Immature natural killer cell (primary cell): ENCODE data around the gene ADGRG1. TPM values are rescaled to one million over a fixed set of nuclear protein-coding genes. Genes with fewer than 3 reads are reported as not detected.
A peak's percentile ranks its signal among the peaks of the same experiment; 100 is the strongest.
"Not testable (repeated sequence)": the region's sequence is repeated elsewhere in the genome, so short reads cannot be mapped to it uniquely, and the experiment has no call there.

Experiments
- DNase-seq, 3 donors: peaks; one replicate each; pipeline ENCODE4 v3.0.0; 2022; ENCODE audit warnings: mixed read lengths in 1 of 3
- H3K27ac Mint-ChIP-seq, 6 donors: one replicate each; pipeline ENCODE4 v1.8.0; 2020; ENCODE audit warnings: mixed read lengths in 6 of 6, mild to moderate bottlenecking in 5 of 6, inconsistent platforms in 4 of 6, moderate library complexity in 3 of 6
- H3K27me3 Mint-ChIP-seq, 3 donors: one replicate each; pipeline ENCODE4 v1.8.0; 2020 to 2021; ENCODE audit warnings: low read depth in 3 of 3, mild to moderate bottlenecking in 3 of 3, mixed read lengths in 3 of 3, moderate library complexity in 3 of 3, inconsistent platforms in 1 of 3
- H3K36me3 Mint-ChIP-seq, 3 donors: one replicate each; pipeline ENCODE4 v1.8.0; 2020; ENCODE audit warnings: mixed read lengths in 3 of 3, inconsistent platforms in 2 of 3, mild to moderate bottlenecking in 2 of 3
- H3K4me1 Mint-ChIP-seq, 2 donors: one replicate each; pipeline ENCODE4 v1.8.0; 2020; ENCODE audit warnings: inconsistent platforms in 2 of 2, mild to moderate bottlenecking in 2 of 2, mixed read lengths in 2 of 2, moderate library complexity in 1 of 2
- H3K4me3 Mint-ChIP-seq, 5 donors: one replicate each; pipeline ENCODE4 v1.8.0; 2020; ENCODE audit warnings: mild to moderate bottlenecking in 5 of 5, mixed read lengths in 5 of 5, inconsistent platforms in 3 of 5, moderate library complexity in 3 of 5
- H3K9me3 Mint-ChIP-seq, 6 donors: one replicate each; pipeline ENCODE4 v1.8.0; 2020; ENCODE audit warnings: mild to moderate bottlenecking in 6 of 6, mixed read lengths in 6 of 6, inconsistent platforms in 4 of 6, moderate library complexity in 3 of 6
- polyA plus RNA-seq, 3 donors: library from polyadenylated mRNA; unstranded; fragments of 300-500 nt; fragmentation: Illumina TruSeq; gene quantifications; one replicate each; pipeline ENCODE4 v1.2.3, GENCODE V29; 2021

ADGRG1 gene
- polyA plus RNA-seq, 3 donors from 2014 or later, result 218 to 784 (median 395) TPM

DNA sequence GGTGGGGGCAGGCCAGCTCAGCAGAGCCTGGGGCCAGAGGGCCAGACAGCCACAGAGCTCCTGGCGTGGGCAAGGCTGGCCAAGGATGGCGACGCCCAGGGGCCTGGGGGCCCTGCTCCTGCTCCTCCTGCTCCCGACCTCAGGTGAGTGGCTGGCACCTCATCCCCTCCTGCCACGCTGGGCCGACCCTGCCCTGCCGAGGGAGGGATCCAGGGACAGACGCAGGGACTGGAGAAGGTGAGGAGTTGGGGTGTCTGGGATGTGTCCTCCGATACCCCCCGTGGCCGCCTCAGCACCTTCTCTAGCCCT lies 39.8 kb downstream of the ADGRG1 start, which contains the start of gene ADGRG3:
Gene ADGRG3 (plus strand): TSS at position 44 of the 309 bp plus-strand sequence. CDS start 42 bp downstream, at position 86.
- Mint-ChIP-seq H3K4me1 (peaks cover 58 to 65% of the 10 kb centered on the region in 2 donors), H3K9me3 (no peaks in the 10 kb centered on the region), H3K36me3 (peaks cover 9 to 15% (median 13%) of the 10 kb centered on the region in 3 donors), H3K27me3 (peaks cover 11 to 20% (median 19%) of the 10 kb centered on the region in 3 donors), H3K27ac (peak within 1 kb of the TSS; percentile 92 to 99 (median 97)), H3K4me3 (peak within 1 kb of the TSS; percentile 50 to 73 (median 69))
- no peak for DNase-seq

DNA sequence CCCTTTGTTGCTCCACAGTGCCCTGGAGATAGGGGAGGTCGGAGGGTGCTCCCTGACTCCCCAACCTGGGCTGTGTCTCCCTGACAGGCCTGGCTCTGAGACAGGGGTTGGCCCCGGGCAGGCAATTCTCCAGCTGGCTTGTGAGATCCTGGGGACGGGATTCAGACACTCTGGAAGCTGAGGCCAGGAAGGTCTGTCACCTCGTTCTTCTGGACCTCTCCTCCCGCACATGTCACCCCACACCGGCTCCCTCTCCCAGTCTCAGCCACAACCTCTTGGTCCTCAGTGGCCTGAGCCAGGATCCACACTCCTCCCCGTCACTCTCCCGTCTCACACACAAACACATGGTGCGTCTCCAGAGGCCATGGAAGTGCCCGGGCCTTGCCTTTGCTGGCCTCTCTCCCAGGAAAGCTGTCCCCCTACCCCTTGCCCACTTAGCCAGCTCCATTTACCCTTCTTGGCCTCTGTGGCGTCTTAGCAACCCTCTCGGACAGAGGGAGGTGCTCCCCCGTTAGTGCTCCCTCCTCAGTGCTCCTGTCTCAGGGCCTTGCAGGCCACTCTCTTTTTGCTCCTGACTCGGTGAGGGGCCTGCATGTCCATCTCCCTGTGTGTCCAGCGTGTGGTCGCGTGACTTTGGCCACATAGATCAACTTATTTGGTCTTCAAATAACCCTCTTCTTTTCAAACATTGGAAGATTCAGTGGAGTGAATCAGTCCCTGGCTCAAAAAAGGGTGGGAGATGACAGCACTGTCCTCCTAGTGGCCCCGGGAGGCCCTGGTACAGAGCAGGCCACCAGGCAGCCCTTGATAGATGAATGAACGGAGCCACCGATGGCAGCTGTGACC lies 40.4 kb downstream of the ADGRG1 start:
- Mint-ChIP-seq H3K27me3 (peaks cover 11 to 20% (median 19%) of the 10 kb centered on the region in 3 donors), H3K4me1 (peaks cover 56 to 65% of the 10 kb centered on the region in 2 donors), H3K27ac (peak overlapping the region; percentile 92 to 99 (median 97)), H3K4me3 (peak overlapping the region; percentile 50 to 73 (median 69)), H3K36me3 (peaks cover 9 to 15% (median 13%) of the 10 kb centered on the region in 3 donors), H3K9me3 (peaks cover 0 to 2% (median 0%) of the 10 kb centered on the region in 6 donors)
- no peak for DNase-seq

DNA sequence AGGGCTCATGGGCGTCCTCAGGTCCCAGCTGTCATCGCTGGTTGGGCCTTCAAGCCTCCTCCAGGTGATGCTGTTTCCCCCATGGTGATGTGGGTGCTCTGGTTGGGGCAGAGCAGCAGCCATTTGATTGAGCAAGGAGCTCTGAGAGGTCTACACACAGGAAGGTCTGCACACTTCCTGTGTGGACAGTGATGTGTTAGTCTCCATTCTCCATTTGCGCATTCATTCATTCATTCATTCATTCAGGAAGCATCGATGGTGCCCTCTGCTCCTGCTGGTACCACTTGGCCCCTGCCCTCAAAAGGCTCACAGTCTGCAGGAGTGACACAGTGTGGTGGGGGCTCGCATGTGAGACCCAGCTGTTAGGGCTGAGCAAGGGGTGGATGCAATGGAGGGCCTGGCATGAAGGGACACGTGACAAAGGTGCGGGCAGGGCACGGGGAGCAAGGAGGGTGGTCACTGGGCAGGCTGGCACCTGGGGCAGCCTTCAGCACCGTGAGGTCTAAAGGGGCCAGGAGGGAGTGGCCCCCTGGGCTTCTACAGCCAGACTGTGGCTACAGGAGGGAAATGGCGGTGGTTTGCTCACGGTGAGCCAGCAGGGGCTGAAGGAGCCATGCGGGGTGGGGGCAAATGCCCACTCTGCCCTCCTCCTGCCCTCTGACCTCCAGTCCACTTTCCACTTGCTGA lies 41.2 kb downstream of the ADGRG1 start:
- H3K27ac Mint-ChIP-seq, result peak overlapping the region; percentile 92 to 99 (median 97)
- H3K4me1 Mint-ChIP-seq, result peaks cover 52 to 60% of the 10 kb centered on the region in 2 donors
- H3K9me3 Mint-ChIP-seq, result peaks cover 0 to 2% (median 0%) of the 10 kb centered on the region in 6 donors

DNA sequence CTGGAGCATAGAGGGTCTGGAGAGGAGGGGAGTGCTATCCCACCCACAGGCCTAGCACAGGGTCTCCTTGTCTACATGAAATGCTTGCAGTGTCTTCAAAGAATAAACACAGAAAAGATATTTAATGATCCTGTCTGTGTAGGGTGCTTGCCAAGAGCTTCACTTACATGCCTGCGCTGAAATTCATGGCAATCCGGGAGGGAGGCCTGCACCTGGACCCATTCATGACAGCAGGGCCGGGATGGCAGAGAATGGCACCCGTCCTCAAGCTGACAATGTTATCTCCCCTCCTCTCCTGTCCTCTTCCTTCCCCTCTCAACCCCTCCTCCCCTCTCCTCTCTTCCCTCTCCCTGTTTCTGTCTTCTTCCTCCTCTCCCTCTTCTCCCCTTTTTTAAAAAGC lies 41.8 kb downstream of the ADGRG1 start:
- H3K27ac Mint-ChIP-seq, result peak overlapping the region; percentile 92 to 99 (median 97)

More for the DNA sequence above, 41.2 kb downstream of the ADGRG1 start:
- Mint-ChIP-seq H3K4me3 (peak overlapping the region; percentile 50 to 73 (median 69)), H3K27me3 (peaks cover 11 to 22% (median 19%) of the 10 kb centered on the region in 3 donors), H3K36me3 (peaks cover 5 to 10% (median 9%) of the 10 kb centered on the region in 3 donors)
- peak; percentile 50 to 55 (median 50) for DNase-seq

DNA sequence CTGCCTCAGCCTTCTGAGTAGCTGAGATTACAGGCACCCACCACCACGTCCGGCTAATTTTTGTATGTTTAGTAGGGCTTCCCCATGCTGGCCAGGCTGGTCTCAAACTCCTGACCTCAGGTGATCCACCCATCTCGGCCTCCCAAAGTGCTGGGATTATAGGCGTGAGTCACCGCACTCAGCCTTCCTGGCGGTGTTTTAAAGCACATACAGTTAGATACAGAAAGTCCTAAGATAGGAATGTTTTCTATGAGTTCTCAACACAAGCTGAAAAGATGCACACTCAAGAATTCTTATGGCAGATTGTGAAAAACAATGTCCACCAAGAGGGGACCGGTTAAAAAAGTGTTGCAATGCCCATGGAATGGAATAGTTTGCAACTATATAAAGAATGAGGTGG lies 43.0 kb downstream of the ADGRG1 start:
- H3K4me3 Mint-ChIP-seq, H3K36me3 Mint-ChIP-seq, DNase-seq, H3K9me3 Mint-ChIP-seq: not testable (repeated sequence)
- Mint-ChIP-seq H3K27ac (peak overlapping the region in 5 of 6 donors; percentile 3 to 97 (median 57)), H3K4me1 (peaks cover 38 to 44% of the 10 kb centered on the region in 2 donors), H3K27me3 (peaks cover 8 to 20% (median 19%) of the 10 kb centered on the region in 3 donors)

More for the DNA sequence above, 41.8 kb downstream of the ADGRG1 start:
- H3K36me3 Mint-ChIP-seq, result peaks cover 0 to 4% (median 3%) of the 10 kb centered on the region in 3 donors
- peaks cover 8 to 20% (median 19%) of the 10 kb centered on the region in 3 donors for H3K27me3 Mint-ChIP-seq
- no peak for DNase-seq
- H3K4me1 Mint-ChIP-seq, result peaks cover 46 to 54% of the 10 kb centered on the region in 2 donors
- peaks cover 0 to 2% (median 0%) of the 10 kb centered on the region in 6 donors for H3K9me3 Mint-ChIP-seq
- peak overlapping the region in 3 of 5 donors; percentile 27 to 70 (median 69) for H3K4me3 Mint-ChIP-seq

DNA sequence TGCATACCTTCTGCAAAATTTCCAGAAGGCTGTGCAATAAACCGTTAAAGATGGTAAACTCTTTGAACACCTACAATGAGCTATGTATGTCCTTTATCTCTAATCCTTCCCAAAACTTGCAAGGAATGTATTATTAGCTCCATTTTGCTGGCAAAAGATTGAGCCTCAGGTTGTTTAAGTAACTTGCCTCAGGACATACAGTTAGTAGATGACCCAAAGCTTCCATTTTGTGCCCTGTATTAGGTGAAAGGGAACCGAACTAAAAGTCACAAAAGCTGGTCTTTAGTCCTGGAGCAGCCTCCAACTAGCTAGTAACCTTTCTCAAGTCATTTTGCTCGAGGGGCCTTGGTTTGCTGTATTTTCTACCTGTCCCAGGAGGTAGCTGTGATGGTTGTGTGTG lies 44.0 kb downstream of the ADGRG1 start:
- Mint-ChIP-seq H3K9me3 (peaks cover 0 to 2% (median 0%) of the 10 kb centered on the region in 6 donors), H3K27ac (no peak overlapping the region), H3K4me1 (peaks cover 29 to 35% of the 10 kb centered on the region in 2 donors), H3K36me3 (no peaks in the 10 kb centered on the region), H3K4me3 (no peak overlapping the region), H3K27me3 (peaks cover 6 to 17% (median 13%) of the 10 kb centered on the region in 3 donors)
- DNase-seq, result no peak

DNA sequence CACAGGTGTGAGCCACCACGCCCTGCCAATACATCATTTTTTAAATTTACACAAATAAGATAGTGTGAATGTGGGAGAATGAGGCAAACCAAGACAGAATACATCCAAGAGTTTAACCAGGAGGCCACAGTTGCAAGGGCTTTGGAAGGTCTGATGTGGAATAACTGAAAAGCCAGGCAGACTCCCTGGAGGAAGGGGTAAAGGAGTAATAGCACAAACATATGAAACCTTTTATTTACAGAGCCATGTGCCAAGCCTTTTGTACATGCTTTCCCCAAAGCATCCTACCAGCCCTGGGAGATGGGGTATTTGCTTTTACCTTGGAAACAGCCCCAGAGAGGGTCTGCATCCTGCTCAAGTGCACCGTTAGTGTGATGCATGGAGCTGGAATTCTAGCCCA lies 44.4 kb downstream of the ADGRG1 start:
- DNase-seq, result no peak
- Mint-ChIP-seq H3K4me3 (no peak overlapping the region), H3K27me3 (peaks cover 3 to 17% (median 10%) of the 10 kb centered on the region in 3 donors), H3K27ac (no peak overlapping the region), H3K9me3 (peaks cover 0 to 2% (median 0%) of the 10 kb centered on the region in 6 donors), H3K36me3 (no peaks in the 10 kb centered on the region), H3K4me1 (peaks cover 25 to 31% of the 10 kb centered on the region in 2 donors)

DNA sequence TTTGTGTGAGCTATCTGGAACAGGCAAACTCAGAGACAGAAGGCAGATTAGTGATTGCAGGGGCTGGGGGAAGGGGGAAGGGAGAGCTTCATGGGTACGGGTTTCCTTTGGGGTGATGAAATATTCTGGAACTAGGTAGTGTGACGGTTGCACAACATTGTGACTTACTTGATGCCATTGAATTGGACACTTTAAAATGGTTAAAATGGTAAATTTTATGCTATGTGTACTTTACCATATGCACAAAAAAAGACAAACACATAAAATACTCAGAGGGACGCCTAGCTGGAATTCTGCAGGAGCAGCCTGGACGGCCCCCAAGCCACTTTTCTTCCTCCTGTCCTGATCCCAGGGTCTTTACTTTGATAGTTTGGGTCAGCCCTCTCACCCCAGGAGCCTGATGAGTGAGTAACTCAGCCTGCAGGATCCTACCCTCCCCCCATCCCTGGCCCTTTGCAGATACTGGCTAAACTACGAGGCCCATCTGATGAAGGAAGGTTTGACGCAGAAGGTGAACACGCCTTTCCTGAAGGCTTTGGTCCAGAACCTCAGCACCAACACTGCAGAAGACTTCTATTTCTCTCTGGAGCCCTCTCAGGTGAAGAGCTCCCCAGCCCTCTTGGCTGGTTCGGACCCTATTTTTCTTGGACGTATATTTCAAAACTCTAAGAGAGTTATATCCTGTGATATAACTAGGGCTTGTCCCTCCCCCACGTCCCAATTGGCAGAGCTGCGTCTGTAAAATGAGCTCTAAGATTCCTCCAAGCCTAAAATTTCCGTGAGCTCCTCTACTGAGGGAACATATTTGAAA lies 47.5 kb downstream of the ADGRG1 start:
- no peaks in the 10 kb centered on the region for H3K36me3 Mint-ChIP-seq
- no peak overlapping the region for H3K4me3 Mint-ChIP-seq
- no peak for DNase-seq
- H3K9me3 Mint-ChIP-seq, result peaks cover 0 to 2% (median 0%) of the 10 kb centered on the region in 6 donors
- H3K4me1 Mint-ChIP-seq, result peaks cover 2 to 3% of the 10 kb centered on the region in 2 donors
- no peak overlapping the region for H3K27ac Mint-ChIP-seq
- H3K27me3 Mint-ChIP-seq, result peaks cover 0 to 3% (median 0%) of the 10 kb centered on the region in 3 donors

DNA sequence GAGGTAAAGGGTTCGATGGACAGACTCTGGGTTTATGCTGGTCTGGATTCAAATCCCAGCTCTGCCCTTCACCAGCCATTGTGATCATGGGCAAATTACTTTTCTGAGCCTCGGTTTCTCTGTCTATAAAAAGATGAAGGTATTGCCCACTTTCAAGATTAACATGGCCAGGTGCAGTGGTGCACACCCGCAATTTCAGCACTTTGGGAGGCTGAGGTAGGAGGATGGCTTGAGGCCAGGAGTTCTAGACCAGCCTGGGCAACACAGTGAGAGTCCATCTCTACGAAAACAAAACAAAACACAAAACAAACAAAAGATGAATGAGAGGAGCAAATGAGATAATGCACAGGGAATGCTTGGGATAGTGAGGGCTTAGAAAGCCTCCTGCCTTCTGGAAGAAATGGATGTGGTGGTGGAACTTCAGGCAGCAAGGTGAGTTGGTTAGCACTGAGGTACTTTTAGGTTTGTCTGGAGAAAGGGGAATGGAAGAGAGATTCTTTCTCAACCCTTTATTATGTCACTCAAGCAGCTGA lies 48.2 kb downstream of the ADGRG1 start:
- H3K27me3 Mint-ChIP-seq, result peaks cover 0 to 2% (median 0%) of the 10 kb centered on the region in 3 donors
- no peak for DNase-seq
- H3K36me3 Mint-ChIP-seq, result no peaks in the 10 kb centered on the region
- H3K4me1 Mint-ChIP-seq, result peaks cover 0 to 2% of the 10 kb centered on the region in 2 donors
- no peak overlapping the region for H3K4me3 Mint-ChIP-seq
- H3K27ac Mint-ChIP-seq, result peak overlapping the region in 4 of 6 donors; percentile 46 to 80 (median 64)
- H3K9me3 Mint-ChIP-seq, result peaks cover 0 to 2% (median 0%) of the 10 kb centered on the region in 6 donors

DNA sequence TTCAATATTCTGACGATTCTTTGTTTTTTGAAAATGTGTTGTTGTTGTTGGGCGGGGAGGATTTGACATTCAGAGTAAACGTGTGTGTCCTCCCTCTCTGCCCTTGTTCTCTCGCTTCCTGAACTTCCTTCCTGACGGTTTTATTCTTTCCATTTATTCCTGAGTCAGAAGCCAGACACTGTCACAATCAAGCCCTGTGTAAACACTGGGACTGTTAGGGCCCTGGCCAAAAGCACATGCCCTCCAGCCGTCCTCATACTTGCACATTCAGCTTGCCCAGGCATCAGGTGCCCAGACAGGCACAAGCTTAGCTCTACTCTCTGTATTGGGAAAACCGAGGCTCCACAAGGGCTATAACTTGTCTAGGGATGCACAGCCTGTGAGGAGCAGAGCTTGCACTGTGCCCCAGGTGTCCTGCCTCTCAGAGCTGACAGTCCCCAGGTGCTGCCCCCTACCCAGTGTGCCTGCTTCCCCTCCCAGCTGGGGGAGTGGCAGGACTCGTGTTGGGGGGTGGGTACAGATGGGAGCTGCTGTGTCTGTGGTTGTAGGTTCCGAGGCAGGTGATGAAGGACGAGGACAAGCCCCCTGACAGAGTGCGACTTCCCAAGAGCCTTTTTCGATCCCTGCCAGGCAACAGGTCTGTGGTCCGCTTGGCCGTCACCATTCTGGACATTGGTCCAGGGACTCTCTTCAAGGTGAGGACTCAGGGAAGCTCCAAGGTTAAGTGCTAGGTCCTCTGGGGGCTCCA lies 49.4 kb downstream of the ADGRG1 start:
- Mint-ChIP-seq H3K27me3 (peaks cover 0 to 2% (median 0%) of the 10 kb centered on the region in 3 donors), H3K27ac (peak overlapping the region in 2 of 6 donors; percentile 12 to 53), H3K9me3 (peaks cover 0 to 2% (median 0%) of the 10 kb centered on the region in 6 donors), H3K4me3 (no peak overlapping the region), H3K36me3 (no peaks in the 10 kb centered on the region), H3K4me1 (peaks cover 0 to 2% of the 10 kb centered on the region in 2 donors)
- no peak for DNase-seq

DNA sequence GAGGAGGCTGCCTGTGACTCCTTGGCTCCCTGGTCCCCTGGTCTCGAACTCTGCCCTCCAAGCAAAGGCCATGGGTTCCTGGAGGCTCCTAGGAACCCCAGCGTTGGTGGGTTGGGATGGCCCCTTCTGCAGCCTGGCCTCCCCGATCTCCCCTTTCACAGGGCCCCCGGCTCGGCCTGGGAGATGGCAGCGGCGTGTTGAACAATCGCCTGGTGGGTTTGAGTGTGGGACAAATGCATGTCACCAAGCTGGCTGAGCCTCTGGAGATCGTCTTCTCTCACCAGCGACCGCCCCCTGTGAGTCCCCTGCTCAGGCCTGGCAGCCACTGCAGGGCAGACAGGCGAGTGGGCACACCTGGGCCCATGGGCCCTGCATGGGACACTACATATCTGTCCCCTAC lies 50.6 kb downstream of the ADGRG1 start:
- peaks cover 0 to 1% (median under 1%) of the 10 kb centered on the region in 3 donors for H3K27me3 Mint-ChIP-seq
- no peak overlapping the region for H3K4me3 Mint-ChIP-seq
- H3K27ac Mint-ChIP-seq, result peak overlapping the region in 1 of 6 donors; percentile 22
- H3K36me3 Mint-ChIP-seq, result no peaks in the 10 kb centered on the region
- peaks cover 0 to 2% of the 10 kb centered on the region in 2 donors for H3K4me1 Mint-ChIP-seq
- DNase-seq, result no peak
- no peaks in the 10 kb centered on the region for H3K9me3 Mint-ChIP-seq

DNA sequence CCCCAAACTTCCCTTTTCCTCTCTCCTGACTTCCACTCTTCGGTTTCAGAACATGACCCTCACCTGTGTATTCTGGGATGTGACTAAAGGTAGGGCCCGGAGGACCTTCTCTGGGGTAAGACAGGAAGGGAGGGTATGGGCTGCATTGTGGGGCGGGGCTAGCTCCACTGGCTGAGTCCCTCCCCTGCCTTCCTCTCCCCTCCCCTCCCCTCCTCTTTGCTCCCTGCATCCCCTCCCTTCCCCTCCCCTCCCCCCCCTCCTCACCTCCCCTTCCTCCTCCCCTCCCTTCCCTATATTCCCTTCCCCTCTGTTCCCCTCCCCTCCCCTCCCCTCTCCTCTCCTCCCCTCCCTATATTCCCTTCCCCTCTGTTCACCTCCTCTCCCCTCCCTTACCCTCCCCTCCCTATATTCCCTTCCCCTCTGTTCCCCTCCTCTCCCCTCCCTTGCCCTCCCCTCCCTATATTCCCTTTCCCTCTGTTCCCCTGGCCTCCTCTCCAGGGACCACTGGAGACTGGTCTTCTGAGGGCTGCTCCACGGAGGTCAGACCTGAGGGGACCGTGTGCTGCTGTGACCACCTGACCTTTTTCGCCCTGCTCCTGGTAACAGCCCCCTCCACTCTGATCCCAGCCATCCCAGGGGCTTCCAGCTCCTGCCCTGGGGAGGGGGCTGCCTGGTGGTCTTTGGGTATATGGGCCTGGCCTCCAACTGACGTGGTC lies 51.5 kb downstream of the ADGRG1 start:
- Mint-ChIP-seq H3K27ac (peak overlapping the region in 2 of 6 donors; percentile 34 to 70), H3K36me3 (no peaks in the 10 kb centered on the region), H3K4me3 (no peak overlapping the region), H3K4me1 (peaks cover 0 to 2% of the 10 kb centered on the region in 2 donors), H3K9me3 (no peaks in the 10 kb centered on the region), H3K27me3 (peaks cover 0 to 1% (median 0%) of the 10 kb centered on the region in 3 donors)
- DNase-seq, result no peak
